ENCODE measurements around the gene C6. TPM values are rescaled to one million over a fixed set of nuclear protein-coding genes. Genes with fewer than 3 reads are reported as not detected.

The C6 gene
- total RNA-seq, 3 donors from 2014 or later (not counting 1 experiment from before 2014, with no cell fraction given), result not detected

DNA sequence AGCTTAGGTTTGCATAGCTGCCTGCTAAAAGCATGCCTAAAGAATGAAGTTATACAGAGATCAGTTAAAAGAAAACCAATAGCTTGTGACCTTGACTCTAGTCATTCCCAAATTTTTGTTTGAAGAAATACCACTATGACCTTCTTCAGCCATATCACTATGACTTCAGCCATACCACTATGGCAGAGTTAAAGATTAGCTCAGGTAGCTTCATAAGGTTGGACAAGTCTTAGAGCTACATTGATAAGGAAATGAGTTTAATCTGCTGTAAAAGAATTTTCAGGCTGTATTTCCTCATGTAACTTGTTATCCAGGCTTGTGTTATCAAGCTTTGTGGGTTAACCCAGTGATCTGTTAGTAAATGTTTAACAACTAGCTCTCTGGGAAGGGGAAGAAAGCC lies 30.7 kb downstream of the C6 start:
- H3K27me3 ChIP-seq (ENCODE audit: control insufficient read depth, insufficient read depth, low read length), result no peaks in the 10 kb centered on the region
- Mint-ChIP-seq H3K4me1 (no peaks in the 10 kb centered on the region), H3K4me3 (no peak overlapping the region), H3K27ac (no peak overlapping the region), H3K27me3 (ENCODE audit: low read depth in 2 of 2) (no peaks in the 10 kb centered on the region), H3K36me3 (no peaks in the 10 kb centered on the region), H3K9me3 (peaks cover 0 to 4% of the 10 kb centered on the region in 2 donors)
- TF ChIP-seq, protein P1, sequence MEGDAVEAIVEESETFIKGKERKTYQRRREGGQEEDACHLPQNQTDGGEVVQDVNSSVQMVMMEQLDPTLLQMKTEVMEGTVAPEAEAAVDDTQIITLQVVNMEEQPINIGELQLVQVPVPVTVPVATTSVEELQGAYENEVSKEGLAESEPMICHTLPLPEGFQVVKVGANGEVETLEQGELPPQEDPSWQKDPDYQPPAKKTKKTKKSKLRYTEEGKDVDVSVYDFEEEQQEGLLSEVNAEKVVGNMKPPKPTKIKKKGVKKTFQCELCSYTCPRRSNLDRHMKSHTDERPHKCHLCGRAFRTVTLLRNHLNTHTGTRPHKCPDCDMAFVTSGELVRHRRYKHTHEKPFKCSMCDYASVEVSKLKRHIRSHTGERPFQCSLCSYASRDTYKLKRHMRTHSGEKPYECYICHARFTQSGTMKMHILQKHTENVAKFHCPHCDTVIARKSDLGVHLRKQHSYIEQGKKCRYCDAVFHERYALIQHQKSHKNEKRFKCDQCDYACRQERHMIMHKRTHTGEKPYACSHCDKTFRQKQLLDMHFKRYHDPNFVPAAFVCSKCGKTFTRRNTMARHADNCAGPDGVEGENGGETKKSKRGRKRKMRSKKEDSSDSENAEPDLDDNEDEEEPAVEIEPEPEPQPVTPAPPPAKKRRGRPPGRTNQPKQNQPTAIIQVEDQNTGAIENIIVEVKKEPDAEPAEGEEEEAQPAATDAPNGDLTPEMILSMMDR (IDR thresholded peaks at IDR 0.05), result no peak
- H3K9me3 ChIP-seq (ENCODE audit: control insufficient read depth, insufficient read depth, low read length), result no peaks in the 10 kb centered on the region
- no peaks in the 10 kb centered on the region for H3K36me3 ChIP-seq (ENCODE audit: control insufficient read depth, insufficient read depth, low read length)
- H3K27ac ChIP-seq (ENCODE audit: low read length), result no peak overlapping the region
- ATAC-seq (no peak), DNase-seq (no peak)
- no peaks in the 10 kb centered on the region for H3K4me1 ChIP-seq (ENCODE audit: control insufficient read depth, insufficient read depth, low read length)
- no peak overlapping the region for H3K4me3 ChIP-seq (ENCODE audit: low read length)
- intact Hi-C loops (cut with micrococcal nuclease), result no loop called here

DNA sequence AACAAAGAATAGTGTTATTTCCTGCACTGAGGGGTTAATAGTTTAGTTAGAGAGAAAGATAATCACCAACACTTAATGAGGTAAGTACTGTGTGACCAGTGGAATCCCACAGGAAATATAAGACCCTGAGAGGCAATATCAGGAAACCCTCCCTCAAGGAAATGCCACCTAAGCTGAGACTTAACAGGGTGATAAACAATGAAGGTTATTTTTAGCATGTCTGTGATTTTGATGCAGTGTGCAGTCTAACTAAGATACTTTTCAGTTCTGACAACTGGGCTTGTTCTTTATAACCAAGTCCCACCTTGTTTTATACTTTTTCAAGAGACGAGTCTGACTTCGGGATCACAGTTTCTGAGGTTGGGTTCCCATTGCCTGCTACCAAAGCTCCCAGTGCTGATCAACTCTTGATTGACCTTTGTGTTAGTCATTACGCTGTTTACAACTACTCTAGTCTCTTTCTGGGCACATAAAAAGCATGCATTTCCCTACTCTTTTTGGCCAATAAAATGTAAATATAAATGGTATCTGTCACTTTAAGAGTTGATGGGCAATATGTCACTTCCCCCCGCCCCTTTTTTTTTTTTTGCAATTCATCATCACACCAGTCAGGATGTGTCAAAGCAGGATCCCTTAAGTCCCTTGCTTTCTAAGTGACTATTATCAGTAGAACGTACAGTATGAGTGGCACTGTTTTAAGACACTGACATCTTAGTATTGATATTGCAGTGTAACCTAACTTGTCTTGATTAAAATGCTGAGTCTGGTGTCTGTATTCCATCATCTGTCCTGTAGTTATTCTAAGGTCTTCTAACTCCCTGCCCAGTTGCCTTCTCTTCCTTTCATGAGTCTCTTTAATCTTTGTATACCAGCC lies 31.4 kb downstream of the C6 start:
- Mint-ChIP-seq H3K4me3 (no peak overlapping the region), H3K27ac (no peak overlapping the region), H3K27me3 (ENCODE audit: low read depth in 2 of 2) (no peaks in the 10 kb centered on the region), H3K4me1 (no peaks in the 10 kb centered on the region), H3K36me3 (no peaks in the 10 kb centered on the region), H3K9me3 (peaks cover 0 to 4% of the 10 kb centered on the region in 2 donors)
- no peaks in the 10 kb centered on the region for H3K27me3 ChIP-seq (ENCODE audit: control insufficient read depth, insufficient read depth, low read length)
- no peak overlapping the region for H3K4me3 ChIP-seq (ENCODE audit: low read length)
- DNase-seq (no peak), ATAC-seq (no peak)
- no peak overlapping the region for H3K27ac ChIP-seq (ENCODE audit: low read length)
- no peaks in the 10 kb centered on the region for H3K9me3 ChIP-seq (ENCODE audit: control insufficient read depth, insufficient read depth, low read length)
- no peaks in the 10 kb centered on the region for H3K36me3 ChIP-seq (ENCODE audit: control insufficient read depth, insufficient read depth, low read length)
- TF ChIP-seq, protein P1 (IDR thresholded peaks at IDR 0.05), result no peak
- intact Hi-C loops (cut with micrococcal nuclease), result no loop called here
- WGBS (ENCODE audit: insufficient coverage), result 50% methylated on average over 4 of the region's 5 CpGs
- H3K4me1 ChIP-seq (ENCODE audit: control insufficient read depth, insufficient read depth, low read length), result no peaks in the 10 kb centered on the region

DNA sequence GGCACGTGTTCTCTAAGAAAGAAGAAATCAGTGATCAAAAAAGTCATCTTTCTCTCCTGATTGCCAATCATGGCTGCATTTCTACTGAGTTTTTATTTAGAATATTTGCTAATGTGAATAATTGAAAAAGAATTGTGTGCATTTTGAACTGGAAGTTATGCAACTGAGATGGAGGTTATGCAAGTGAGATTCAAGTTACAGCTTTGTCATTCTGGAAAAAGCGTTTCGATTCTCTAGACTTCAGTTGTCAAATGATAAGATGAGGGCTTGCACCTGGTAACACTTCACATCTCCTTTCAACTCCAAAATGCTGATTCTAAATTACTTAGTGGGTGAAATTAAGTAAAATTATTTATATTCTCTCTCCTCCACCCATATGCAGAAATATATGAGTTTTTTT lies 36.4 kb downstream of the C6 start:
- ATAC-seq (no peak), DNase-seq (no peak)
- Mint-ChIP-seq H3K9me3 (peaks cover 6 to 13% of the 10 kb centered on the region in 2 donors), H3K27me3 (ENCODE audit: low read depth in 2 of 2) (no peaks in the 10 kb centered on the region), H3K4me3 (no peak overlapping the region), H3K36me3 (no peaks in the 10 kb centered on the region), H3K27ac (no peak overlapping the region), H3K4me1 (no peaks in the 10 kb centered on the region)
- Histone ChIP-seq H3K9me3 (ENCODE audit: control insufficient read depth, insufficient read depth, low read length) (no peaks in the 10 kb centered on the region), H3K27ac (ENCODE audit: low read length) (no peak overlapping the region), H3K36me3 (ENCODE audit: control insufficient read depth, insufficient read depth, low read length) (no peaks in the 10 kb centered on the region), H3K4me1 (ENCODE audit: control insufficient read depth, insufficient read depth, low read length) (no peaks in the 10 kb centered on the region), H3K27me3 (ENCODE audit: control insufficient read depth, insufficient read depth, low read length) (no peaks in the 10 kb centered on the region), H3K4me3 (ENCODE audit: low read length) (no peak overlapping the region)
- TF ChIP-seq, protein P1 (IDR thresholded peaks at IDR 0.05), result no peak
- 80% methylated on average over 1 of the region's 3 CpGs for WGBS (ENCODE audit: insufficient coverage)
- intact Hi-C loops (cut with micrococcal nuclease), result no loop called here

DNA sequence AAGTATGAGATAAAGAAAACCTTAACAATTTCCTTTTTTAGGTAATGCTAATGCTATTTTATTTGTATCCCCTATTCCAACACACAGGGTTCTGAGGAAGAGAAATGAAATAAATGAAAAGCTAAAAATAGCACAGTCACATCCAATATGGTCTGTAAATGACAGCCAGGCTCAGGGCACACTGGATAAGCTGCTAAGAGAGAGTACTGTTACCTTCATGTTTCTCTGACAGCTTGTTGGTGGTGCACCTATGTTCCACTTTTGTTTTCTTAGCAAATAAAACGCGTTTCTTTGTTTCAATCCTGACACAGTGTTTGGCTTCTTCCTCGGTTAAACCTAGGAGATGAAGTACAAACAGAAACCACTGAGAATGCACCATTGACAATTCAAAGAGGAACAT lies 41.3 kb downstream of the C6 start:
- intact Hi-C loops (cut with micrococcal nuclease), result no loop called here
- no peak overlapping the region for H3K4me3 Mint-ChIP-seq
- H3K9me3 ChIP-seq (ENCODE audit: control insufficient read depth, insufficient read depth, low read length), result no peaks in the 10 kb centered on the region
- peaks cover 8 to 12% of the 10 kb centered on the region in 2 donors for H3K9me3 Mint-ChIP-seq
- TF ChIP-seq, protein P1 (IDR thresholded peaks at IDR 0.05), result no peak
- no peaks in the 10 kb centered on the region for H3K4me1 ChIP-seq (ENCODE audit: control insufficient read depth, insufficient read depth, low read length)
- H3K27me3 ChIP-seq (ENCODE audit: control insufficient read depth, insufficient read depth, low read length), result no peaks in the 10 kb centered on the region
- H3K27me3 Mint-ChIP-seq (ENCODE audit: low read depth in 2 of 2), result no peaks in the 10 kb centered on the region
- no peak for DNase-seq
- H3K27ac Mint-ChIP-seq, result no peak overlapping the region
- H3K36me3 ChIP-seq (ENCODE audit: control insufficient read depth, insufficient read depth, low read length), result no peaks in the 10 kb centered on the region
- WGBS (ENCODE audit: insufficient coverage), result 90% methylated on average over 3 of the region's 3 CpGs
- no peak overlapping the region for H3K4me3 ChIP-seq (ENCODE audit: low read length)
- H3K27ac ChIP-seq (ENCODE audit: low read length), result no peak overlapping the region
- H3K4me1 Mint-ChIP-seq, result no peaks in the 10 kb centered on the region
- H3K36me3 Mint-ChIP-seq, result no peaks in the 10 kb centered on the region
- no peak for ATAC-seq
